Stimulated activated CD8-positive, alpha-beta memory T cell treated with anti-CD3 and anti-CD28 coated beads, Interleukin-4, amount 100 ng/mL, for 48 hours (primary cell): ENCODE measurements around the gene C1QL4.
A peak's percentile ranks its signal among the peaks of the same experiment; 100 is the strongest.
"Not testable (repeated sequence)": the region's sequence is repeated elsewhere in the genome, so short reads cannot be mapped to it uniquely, and the experiment has no call there.

ENCODE experiments used
- DNase-seq: peaks from one replicate; pipeline ENCODE4 v3.0.0-alpha.2; 2020

C1QL4 gene

DNA sequence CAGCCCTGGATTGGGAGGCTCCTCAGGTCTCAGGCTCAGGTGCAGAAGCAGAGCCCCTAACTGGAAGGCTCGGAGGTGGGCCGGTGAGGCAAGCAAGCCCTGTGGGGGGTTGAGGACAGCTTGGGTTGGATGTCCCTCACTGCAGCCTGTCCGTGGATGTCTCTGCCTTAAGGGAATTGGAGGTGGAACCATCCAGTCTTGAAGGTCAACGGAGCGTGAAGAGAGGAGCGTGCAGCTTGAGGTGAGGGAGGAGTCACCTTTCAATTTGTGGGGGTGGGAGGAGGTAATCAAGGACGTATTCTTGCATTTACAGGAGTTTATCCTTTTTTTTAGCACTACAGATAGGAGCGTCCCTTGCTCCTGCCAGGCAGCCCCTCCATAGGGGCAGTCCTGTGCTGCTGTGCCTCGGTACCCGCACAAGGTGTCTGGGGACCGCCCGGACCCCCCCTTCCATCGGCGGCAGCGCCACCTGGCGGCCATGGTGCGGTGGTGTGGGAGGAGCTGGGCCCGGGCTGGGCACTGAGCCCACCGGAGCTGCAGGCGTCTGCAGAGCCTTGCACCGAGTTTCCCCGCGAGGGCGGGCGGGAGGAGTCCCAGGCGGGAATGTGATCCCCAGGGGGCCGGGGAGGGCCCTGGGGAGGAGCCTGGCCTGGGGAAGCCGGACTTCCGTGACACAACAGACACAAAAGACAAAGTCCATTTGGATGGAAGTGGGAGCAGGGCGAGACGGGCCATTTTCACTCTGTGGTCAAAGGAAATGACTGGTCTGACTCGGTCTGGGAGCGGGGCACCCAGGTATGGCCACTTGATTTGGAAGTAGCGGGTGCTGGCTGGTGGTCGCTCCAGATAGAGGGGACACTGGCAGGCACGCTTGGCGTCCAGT is 10.6 kb upstream of the C1QL4 start:
- DNase-seq, result peak; percentile 91

DNA sequence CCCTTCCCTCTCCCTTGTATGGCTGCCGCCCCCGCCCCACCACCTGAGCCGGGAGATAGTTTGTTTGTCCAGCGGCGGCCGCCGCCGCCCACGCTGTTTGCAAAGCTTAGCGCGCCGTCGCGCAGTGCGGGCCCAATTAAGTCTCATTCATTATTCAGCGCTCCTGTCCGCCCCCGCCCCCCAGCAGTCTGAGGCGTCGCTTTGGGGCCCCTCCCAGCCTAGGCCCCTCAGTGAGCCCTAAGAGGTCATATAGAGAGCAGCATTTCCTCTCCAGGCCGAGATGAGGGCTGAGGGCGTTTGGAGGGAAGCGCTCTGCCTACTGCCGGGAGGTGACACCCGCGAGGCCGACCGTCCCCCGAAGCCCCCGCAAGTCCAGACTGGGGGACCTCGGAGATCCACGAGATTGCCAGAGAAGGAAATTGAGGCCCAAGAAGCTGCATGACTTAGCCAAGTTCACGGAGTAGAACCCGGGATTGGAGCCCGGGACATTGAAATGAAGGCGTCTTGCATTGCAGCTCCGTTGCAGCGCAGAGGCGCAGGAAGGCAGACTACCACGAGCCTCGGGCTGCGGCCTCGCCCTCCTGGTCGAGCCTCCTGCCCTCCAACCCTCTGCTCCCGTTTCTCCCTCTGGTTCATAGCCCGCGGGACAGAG is 9.8 kb upstream of the C1QL4 start, which contains the start of gene DNAJC22:
DNAJC22 (plus strand) TSS at position 230 of the 652 bp plus-strand sequence. CDS start 1,985 bp downstream, outside the sequence.
- peak; percentile 57 for DNase-seq

- DNase-seq, result peak; percentile 33
Observed at GRCh38 chr12:49345825-49346658, 9.1 kb upstream of the C1QL4 start.

DNA sequence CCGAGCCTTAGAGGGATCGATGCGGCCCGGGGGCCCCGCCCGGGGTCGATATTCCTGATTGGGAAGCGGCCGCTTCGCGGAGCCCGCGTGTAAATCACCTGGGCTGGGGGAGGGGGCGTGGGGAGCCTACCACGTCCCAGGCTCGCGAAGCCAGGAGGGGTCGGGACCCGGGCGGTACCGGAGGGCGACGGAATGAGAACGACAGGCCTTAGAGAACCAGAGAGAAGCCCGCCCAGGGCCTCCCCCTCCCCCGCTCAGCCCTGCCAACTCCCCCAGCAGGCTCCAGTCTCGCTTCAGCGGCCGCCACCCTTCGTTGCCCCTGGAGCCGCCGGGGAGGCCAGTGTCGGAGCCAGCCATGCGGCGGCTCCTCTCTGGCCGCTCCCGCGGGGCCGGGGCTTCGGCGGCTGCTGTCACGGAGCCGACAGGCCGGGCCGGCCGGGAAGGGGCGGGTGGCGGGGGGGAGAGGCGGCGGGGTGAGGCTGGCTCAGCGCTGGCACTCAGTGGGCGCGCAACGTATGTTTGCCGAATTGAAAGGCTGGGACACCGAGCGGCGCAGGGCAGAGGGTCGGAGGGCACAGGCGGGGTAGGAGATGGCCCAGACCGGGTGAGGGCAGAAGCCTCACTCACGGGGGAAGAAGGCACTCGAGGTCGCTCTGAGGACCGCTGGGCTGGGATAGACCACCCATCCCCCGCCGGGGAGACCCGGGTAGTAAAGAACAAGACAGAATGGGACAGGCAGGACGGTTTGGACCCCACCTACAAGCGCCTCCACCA is 8.2 kb upstream of the C1QL4 start:
- DNase-seq, result peak; percentile 42

GRCh38 chr12:49344486-49345050 is 7.6 kb upstream of the C1QL4 start:
- no peak for DNase-seq

DNA sequence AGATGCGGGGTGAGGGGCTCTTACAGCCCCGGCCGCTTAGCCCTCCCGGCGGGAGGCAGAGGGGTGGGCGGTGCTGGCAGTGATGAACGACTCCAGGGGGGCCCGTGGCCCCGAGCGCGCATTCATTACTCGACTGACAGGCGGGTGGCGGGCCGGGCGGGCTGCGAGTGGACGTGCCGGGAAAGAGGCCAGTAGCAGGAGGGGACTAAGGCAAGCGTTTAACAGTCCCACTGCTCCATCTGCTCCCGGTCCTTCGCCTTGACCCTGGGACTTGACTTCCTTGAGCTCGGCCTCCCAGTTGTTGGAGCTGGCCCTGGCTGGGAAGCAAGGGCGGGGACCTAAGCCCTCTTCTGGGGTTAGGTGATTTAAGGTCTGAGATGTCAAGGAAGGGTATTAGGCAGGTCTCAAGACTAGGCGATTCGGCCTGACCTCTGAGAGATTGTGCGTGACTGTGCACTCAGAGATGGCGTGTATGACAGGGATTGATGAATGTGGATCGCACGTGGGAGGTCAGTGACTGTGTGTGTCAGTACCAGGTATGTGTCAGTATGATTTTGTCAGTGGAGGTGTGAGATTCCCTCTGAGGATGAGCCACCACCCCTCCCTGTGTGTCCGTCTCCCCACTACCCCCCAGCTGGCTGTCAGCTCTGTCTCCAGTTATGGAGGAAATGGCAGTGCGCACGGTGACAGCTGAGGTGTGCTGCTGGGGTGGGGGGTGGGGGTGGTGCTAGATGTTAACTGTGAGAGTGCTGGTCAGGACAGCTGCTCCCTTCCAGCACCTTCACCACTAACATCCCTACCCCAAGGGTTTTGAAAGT is 6.1 kb upstream of the C1QL4 start:
- peak; percentile 65 for DNase-seq

DNA sequence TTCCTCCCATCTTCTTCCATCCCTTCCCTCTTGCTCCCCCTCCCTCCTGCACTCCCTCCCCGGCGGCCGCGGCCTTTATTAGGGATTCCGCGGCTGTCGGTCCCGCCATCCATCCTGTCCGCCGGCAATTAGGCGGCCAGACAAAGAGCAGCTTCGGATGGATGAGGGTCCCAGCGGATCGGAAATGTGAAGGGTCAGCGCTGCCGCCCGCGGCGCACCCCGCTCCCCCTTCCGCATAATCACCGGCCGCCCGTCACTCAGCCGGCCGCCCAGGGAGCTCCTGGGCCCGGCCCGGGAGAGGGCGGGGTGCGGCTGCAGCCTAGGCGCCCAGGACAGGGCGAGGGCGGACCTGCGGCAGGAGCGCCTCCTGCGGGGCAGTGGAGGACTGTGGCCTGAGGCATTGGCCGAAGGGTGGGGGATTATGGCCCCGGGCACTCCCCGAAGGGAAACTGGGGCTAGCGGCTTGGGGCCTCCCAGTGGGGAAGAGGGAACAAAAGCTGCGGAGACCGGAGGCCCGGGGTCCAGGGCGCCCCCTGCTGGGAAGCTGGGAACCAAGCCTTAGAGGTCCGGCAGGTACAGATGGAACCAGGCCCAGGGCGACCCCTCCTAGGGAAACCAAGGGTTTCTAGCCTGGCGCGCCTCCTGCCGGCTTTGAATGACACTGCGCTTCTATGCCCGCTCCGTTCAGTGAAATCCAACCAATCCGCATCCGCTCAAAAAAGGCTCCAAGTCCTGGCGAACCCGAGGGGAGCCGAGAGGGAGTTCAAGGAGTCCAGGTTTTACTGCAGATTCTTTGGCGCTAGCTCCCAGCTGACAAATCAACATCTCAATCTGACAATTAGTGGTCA is 5.3 kb upstream of the C1QL4 start:
- DNase-seq, result peak; percentile 94

- DNase-seq, result no peak
Observed at GRCh38 chr12:49341777-49342065, 4.7 kb upstream of the C1QL4 start.

DNA sequence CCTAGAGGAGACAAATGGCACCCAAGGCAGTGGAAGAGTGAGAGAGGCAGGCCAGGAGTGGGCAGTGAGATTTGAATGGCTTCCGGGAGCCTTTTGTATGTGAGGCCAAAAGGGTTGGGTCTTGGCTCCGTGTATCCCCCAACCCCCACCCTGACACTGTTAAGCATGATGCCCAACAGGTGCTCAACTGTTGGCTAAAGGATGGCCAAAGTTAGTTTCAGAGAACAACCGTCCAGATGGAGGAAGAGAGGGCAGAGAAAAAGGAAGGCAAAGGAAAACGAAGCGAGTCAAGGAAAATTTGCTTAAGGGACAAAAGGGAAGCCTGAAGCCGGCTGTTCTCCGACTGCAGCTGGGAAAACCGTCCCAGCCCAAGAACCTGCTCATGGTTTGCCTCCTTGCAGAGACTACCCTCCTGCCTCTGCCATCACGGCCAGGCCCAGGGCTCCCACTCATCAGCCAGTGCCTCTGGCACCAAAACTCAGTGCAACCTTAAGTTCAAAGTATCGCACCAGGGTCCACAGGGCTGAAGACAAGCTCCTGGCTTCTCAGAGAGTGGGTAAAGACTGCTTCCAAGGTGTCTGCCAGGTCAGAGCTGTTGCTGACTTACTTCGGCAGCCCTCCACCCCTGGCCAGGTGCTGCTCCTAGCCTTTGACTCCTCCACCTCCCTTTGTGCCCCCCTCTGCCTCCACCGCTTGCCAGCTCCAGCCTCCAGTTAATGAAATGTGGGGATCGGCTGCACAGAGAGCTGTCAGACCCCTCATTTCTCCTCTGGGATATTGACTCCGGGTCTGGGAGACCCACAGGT is 4.2 kb upstream of the C1QL4 start:
- no peak for DNase-seq

GRCh38 chr12:49340095-49340870 is 3.3 kb upstream of the C1QL4 start:
- no peak for DNase-seq

DNA sequence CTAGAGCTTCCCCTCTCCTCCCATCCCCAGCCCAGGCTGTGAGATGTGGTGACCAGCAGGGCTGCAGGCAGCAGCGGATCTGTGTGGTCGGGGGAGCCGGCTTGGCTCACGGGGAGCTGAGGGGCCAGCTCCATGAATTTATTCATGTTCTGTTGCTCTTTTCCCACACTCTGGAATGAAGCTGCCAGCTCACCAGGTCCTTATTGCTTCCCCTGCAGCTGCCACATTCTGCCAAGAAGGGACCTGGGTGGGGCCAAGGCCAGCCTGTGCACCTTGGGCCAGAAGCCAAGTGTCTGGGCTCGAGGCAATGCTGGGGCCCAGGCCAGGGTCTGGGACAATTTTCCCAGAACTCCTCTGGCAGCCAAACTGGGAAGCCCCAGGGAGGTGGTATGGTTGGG is 2.5 kb upstream of the C1QL4 start:
- no peak for DNase-seq

GRCh38 chr12:49338830-49339463 is 2.0 kb upstream of the C1QL4 start:
- DNase-seq, result no peak

DNA sequence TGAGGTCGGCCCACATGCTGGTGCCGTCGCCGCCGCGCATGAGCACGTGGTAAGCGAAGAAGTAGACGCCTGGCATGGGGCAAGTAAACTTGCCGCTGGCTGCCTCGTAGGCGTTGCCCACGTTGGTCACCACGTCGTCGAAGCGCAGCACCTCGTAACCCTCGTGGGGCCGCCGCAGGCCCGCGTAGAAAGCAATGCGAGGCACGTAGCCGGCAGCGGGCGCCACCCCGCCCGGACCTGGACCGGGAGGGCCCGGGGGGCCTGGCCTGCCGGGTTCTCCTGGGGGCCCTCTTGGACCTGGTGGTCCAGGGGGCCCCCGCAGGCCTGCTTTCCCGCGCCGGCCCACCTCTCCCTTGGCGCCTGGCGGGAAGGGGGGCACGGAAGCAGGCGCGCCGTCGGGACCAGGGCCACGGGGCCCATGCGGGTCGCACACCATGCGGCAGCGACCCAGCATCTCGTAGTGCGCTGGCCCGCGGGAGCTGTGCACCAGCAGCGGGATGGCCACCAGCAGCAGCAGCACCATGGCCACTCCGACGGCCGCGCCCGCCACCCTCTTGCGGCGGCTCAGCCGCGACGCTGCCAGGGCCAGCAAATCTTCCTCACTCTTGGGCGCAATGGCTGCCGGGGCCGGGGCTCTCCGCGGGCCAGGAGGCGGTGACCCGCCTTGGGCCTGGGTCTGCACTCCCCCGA is 888 bp downstream of the C1QL4 start:
- DNase-seq, result no peak

GRCh38 chr12:49335118-49335954 is 1.7 kb downstream of the C1QL4 start:
- DNase-seq, result no peak

DNA sequence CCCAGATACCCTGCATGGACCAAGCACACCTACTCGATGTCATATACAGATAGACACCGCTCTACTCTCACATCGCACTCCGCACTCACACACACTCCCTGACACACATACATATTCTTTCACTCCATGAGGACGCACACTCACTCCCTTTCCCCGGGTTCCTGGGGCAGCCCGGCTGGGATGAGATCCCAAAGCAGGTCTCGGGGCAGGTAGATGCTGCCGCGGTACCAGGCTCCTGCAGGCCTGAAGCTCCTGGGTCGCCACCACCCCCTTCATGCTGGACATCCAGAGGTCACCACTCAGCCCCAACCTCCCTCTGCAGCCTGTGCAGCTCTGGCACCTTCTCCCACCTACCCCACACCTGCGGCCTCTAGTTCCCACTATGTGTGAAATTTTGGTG is 2.3 kb downstream of the C1QL4 start:
- no peak for DNase-seq

- DNase-seq, result no peak
Observed at GRCh38 chr12:49334226-49334625, 2.8 kb downstream of the C1QL4 start.

- DNase-seq, result not testable (repeated sequence)
Observed at GRCh38 chr12:49333778-49334177, 3.2 kb downstream of the C1QL4 start.
